A549 treated with CpdA at 1 μM for 4 hours (cell line): ENCODE data around the gene ANKRD40. TPM values are rescaled to one million over a fixed set of nuclear protein-coding genes. Genes with fewer than 3 reads are reported as not detected.

Experiments used
- total RNA-seq: library from RNA; stranded (reverse); fragments of 200-300 nt; extraction: Qiagen RNA extraction; gene quantifications from 5 replicates; pipeline ENCODE4 v1.2.3, GENCODE V29; 2022; ENCODE audit warnings: low read depth

ANKRD40 gene
- 41.4 to 49.1 TPM (median 43.9 TPM) in 5 replicates for total RNA-seq

GRCh38 chr17:50707289-50708049 lies at the start of gene ANKRD40:
TSS of gene ANKRD40 (minus strand) at chr17:50707914. CDS start at chr17:50707654, 260 bp downstream.

GRCh38 chr17:50719144-50719923 lies 11.6 kb upstream of the ANKRD40 start, which contains the start of gene LUC7L3:
TSS of gene LUC7L3 (plus strand) at chr17:50719603. CDS start at chr17:50719733, 130 bp downstream.

Other genes with a start within 250 kb of the ANKRD40 start
- gene CHAD, start 239.0 kb downstream of the ANKRD40 start, total RNA-seq = not detected in 5 replicates
- 30.0 to 37.7 TPM (median 34.1 TPM) in 5 replicates for gene RSAD1, start 229.1 kb downstream of the ANKRD40 start, total RNA-seq
- gene MYCBPAP, start 199.5 kb downstream of the ANKRD40 start, total RNA-seq = 0.32 to 1.0 TPM (median 0.37 TPM) in 5 replicates
- gene EPN3, start 175.2 kb downstream of the ANKRD40 start, total RNA-seq = 0.10 to 0.63 TPM (median 0.17 TPM) in 5 replicates
- gene SPATA20, start 160.7 kb downstream of the ANKRD40 start, total RNA-seq = 66.3 to 85.6 TPM (median 79.5 TPM) in 5 replicates
- gene CACNA1G, start 147.2 kb downstream of the ANKRD40 start, total RNA-seq = 3.1 to 4.8 TPM (median 4.4 TPM) in 5 replicates
- 114 to 159 TPM (median 130 TPM) in 5 replicates for gene ABCC3, start 73.0 kb downstream of the ANKRD40 start, total RNA-seq
- 71.5 to 123 TPM (median 91.5 TPM) in 5 replicates for gene LUC7L3, start 11.7 kb upstream of the ANKRD40 start, total RNA-seq
- not detected in 5 replicates for gene ANKRD40CL, start 59.6 kb upstream of the ANKRD40 start, total RNA-seq
- gene WFIKKN2, start 127.7 kb upstream of the ANKRD40 start, total RNA-seq = 0.03 TPM in 1 of 5 replicates, not detected in the others
- 73.6 to 92.6 TPM (median 77.4 TPM) in 5 replicates for gene TOB1, start 158.4 kb upstream of the ANKRD40 start, total RNA-seq